AG08395 (cell line): ENCODE results near the gene MTMR3.
A peak's percentile ranks its signal among the peaks of the same experiment; 100 is the strongest.

ENCODE experiments used
- DNase-seq: peaks from one replicate; pipeline ENCODE4 v3.0.0; 2012; ENCODE audit warnings: mixed read lengths, low spot score

The MTMR3 gene

DNA sequence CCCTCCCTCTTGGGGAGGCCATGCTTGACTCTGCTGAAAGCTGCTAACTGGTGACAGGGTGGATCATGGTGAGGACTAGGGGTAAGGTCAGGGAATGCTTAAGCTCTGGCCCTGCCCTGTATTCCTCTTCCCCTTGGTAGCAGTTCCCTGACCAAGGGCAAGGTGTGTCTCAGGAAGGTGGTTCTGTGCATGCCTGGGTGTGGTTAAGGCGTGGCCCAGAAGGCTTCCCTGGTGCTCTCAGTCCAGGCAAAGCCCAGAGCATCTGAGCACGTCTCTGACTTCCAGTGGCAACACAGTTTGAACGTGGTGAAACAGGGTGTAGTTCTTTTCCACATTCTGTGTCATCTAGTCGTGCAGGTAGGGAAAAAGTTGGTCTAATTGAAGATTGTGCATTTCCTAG lies 144.2 kb downstream of the MTMR3 start:
- no peak for DNase-seq

DNA sequence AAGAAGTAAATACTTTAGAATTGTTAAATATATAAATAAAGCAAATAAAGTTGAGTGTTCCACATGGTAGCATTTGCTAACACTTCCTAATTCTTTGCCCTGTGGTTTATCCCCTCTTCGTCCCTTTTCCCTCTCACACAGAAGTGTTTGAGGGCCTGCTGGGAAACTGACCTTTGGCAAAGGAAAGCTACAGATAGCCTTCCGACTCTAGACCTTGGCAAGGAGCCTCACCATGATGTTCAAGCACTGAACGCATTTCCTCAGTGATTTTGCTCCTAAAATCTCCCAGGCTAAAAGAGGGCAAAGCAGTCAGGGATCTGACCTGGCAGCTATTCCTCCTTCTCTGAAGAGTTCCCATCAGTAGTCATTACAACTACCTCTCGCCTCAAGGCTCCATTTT lies 144.8 kb downstream of the MTMR3 start:
- DNase-seq, result no peak

DNA sequence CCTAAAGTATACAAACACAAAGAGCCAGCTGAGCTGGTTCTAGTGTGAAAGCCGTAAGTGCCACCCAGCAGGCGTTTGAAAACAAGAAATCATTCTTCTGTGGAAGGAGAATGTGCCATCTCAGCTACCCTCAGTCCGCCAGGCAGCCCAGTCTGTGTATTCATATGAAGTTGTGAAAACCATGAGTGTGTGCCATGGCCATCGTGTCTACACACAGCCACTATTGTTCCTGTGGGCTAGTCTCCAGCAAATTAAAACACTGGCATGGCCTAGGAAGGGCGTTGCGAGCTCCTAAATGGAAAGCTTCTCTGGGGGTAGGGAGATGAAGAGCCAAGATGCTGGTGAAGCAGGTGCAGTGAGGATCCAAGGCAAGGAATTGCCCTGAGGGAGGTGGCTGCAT lies 145.8 kb downstream of the MTMR3 start:
- no peak for DNase-seq

DNA sequence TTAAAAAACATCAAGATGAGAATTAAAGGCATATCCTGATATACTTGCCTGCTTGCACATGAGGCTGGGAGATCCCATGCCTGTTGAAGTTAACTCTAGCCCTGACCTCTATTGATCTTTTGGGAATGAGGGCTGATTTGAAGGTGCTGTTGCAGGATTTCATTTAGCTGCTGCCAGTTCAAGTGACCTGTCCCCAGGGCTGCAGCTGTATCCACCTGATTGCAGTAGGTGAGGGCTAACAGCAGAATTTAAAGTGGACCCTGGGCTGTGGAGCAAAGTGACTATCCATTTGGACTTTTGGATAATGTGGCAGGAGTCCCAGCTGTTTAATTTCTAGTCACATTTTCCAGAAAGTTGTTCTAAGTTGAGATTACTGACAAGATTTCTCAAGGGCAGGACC lies 146.5 kb downstream of the MTMR3 start:
- no peak for DNase-seq

DNA sequence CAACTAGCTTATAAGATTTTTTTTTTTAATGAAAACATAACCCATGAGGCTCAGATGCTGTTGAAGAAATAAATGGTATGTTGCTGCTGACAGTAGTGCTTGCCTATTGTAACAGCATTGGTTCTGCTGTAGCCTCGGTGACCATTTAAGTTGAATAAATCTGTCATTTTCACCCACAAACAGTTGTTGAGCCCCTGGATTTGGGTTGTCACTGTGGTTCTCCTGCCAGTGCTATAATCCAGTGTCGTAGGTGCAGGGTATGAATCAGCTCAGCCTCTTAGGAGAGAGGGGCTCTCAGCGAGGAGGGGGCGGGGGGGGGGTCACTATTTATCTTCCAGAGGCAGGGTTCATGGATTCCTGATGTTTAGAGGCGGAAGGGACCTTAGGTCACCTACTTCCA lies 147.4 kb downstream of the MTMR3 start:
- no peak for DNase-seq

DNA sequence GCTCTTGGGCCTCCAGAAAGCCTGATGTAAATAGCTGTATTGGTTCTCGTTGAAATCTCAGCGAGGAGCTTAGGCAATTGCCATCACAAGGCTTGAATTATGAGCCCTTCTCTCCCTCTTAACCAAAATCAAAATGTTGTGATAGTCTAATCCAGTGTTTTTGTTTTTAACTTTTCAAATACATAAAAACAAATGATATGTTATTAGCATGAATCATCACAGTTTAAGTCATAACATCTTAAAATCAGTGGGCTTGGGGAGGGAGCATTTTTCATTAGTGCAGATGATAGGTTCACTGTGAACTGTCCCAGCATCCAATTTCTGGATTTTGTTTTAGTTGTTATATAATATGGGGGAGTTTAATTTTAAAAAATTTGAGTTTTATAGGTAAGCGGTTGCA lies 148.4 kb downstream of the MTMR3 start:
- DNase-seq, result no peak

DNA sequence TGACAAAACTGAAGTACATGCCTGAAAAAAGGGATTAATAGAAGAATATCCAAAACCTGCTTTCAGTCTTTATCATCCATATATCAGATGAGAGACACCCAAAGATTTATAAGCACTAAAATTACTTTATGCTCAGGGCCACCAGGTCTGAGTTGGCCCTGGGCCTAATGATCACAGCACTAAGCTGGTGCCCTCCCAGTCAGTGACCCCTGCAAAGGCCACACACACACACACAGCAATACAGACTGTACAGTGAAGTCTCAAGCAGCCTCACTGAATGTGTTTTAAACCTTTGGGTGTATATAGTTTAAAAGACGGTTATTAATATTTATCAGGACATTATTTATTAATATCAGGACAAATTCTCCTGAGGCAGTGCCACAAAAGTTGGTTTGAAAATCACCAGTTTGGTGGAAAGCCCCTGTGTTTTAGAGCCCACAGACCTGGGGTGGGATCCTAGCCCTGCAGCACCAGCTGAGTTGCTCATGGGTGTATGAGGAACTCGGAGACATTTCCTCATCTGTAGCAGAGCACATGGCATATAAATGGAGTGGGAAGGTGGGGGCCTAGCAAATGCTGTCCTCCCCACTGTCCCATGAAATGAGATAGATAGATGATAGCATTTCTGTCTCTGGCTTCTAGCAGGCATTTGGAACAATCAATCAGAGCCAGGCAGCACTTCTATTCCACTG lies 148.9 kb downstream of the MTMR3 start:
- no peak for DNase-seq

DNA sequence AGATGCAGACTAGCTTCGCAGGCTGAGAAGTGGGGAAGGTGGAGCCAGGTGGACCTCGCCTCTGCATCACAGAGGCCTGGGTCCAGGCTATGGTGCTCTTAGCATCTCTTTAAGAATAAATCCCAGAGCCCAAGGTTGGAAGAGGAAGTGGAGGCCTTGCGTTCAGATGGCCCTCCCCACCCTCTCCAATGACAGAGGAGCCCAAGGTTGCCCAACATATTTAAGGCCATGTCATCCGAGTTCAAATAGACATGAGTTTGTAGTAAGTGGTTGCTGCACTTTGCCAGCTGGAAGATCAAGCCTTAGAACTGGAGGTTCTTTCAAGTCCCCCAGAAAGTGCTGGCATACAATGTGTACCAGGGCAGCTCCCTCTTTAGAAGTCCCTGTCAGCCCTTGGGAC lies 150.2 kb downstream of the MTMR3 start:
- DNase-seq, result no peak

DNA sequence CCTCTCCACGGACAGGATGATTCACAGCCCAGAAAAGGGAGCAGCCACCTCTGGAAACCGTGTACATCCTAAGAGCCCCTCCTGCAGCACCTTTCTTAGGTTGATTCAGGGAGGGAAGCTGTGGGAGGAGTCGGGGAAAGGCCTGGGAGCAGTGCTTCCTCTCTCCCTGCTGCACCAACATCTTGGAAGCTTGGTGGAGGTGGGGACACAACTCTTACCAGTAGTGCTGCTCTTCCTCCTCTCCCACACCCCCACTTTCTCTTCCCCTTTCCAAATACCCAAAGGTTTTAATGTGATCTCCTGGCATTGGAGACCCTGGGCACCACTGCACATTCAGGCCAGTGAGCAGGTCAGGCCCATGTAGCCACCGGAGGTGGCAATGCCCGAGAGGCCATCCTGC lies 150.9 kb downstream of the MTMR3 start:
- no peak for DNase-seq

DNA sequence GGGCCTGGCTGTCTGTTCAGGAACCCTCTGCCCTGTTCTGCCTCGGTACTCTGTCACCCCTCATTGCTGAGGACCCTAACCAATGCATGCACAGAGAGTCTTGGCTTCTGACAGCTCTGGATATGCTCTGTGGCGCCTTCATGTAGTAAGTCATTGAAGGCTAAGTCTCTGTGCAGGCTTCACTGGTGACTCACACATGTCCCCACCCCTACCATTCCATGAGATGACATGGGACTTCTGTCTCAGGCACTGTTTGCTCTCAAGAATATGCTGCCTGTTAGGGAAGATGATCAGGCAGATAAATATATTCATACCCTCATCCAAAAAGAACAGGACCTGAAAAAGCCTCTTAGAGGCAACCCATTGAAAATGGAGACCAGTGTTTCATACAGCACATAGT lies 153.7 kb downstream of the MTMR3 start:
- peak; percentile 67 for DNase-seq

DNA sequence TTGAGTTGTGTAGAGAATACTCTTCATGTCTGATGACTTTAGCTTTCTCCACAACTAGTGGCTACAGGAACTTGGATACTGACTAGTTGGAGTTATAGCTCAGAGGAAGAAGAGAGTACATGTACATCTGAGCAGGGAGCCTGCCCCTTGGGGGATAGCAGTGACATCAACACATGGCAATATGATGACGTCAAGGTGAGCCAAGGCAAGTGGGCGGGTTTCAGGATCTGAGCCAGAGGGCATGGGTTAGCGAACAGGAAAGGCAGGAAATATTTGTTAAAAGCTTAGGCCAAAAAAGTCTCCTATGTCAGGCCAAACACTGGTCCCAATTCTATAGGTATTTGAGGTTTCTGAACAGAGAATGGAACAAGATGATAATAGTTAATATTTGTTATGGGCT lies 155.2 kb downstream of the MTMR3 start:
- DNase-seq, result peak; percentile 51

DNA sequence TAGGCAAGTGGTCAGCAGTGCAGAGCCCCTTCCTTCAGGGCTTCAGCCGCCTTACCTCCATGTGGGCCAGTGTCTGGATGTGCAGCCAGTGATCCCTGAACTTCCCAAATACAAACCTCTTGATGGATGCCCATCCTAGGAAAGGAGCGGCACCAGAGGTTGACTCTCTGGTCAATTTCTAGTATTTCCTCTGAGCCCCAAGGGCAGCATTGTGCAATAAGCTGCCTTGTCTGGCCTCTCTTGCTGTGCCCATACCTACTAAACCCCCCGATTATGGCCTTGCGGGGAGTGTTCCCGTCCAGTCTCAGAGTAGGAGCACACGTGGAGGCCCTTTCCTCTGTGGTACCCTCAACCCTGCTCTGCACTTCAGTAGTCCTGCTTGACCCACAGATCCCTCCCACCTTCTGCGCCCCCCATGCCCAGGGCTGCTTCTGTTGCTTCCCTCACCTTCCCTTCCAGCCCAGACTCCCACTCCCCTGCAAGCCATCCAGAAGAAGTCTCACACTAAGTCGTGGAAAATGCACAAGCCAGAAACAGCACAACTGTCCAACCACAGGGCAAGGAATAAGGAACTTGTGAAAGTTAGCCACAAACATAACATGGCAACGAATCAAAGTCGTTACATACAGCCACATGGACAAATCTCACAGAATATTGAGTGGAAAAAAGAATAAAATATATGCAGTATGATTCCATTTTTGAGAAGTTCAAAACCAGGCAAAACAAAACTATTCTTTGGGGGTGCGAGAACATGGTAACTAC lies 157.7 kb downstream of the MTMR3 start:
- DNase-seq, result no peak

DNA sequence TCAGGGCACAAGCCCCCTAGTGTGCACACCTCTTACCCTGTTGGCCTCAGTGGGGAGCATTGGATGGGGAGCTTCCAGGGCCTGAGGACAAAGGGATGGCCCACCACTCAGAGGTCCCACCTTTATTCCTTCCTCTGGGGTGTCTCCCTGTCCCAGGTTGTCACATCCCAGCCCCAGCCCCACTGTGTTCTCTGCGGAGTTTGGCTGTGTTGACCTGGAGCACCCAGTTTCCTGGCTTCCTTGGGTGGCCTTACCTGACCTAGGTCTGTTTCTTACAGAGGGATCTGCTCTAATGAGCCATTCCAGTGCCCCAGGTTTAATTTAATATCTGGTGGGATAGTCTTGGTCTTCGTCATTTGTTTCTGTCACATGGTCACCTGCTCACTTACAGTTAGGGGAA lies 158.5 kb downstream of the MTMR3 start:
- no peak for DNase-seq

DNA sequence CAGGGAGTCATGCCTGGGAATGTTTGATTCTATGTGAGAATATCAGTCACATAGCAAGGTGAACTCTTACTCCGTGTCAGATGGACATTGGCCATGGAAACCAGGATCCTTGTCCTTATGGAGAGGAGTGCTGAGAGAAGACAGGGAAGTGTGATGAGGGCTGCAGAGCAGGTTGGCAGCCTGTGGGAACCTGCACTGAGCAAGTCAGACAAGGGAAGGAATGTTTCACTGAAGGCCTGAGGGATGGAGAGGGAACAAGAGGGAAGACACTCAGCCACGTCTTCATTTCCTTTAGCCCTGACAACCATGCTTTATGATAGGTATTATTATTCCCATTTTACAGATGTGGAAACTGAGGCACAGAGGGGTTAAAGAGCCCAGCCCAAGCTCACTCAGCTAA lies 158.9 kb downstream of the MTMR3 start:
- DNase-seq, result no peak

DNA sequence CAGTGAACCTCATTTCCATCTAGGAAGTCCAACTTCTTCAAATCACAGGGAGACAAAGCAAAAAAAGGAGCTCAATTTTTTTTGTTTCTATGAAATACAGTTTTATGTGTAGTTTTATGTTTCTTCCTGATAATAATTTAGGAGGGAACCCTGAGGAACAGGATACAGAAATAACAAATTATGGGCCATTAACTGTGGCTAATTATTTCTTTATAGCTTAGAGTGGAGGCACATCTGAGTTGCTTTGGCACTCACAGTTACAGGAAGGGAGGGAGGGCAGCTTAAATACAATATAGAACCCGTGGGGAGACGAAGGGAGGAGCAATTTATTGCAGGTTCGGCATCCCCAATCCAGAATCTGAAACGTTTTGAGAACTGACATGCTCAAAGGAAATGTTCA lies 160.2 kb downstream of the MTMR3 start:
- DNase-seq, result no peak

DNA sequence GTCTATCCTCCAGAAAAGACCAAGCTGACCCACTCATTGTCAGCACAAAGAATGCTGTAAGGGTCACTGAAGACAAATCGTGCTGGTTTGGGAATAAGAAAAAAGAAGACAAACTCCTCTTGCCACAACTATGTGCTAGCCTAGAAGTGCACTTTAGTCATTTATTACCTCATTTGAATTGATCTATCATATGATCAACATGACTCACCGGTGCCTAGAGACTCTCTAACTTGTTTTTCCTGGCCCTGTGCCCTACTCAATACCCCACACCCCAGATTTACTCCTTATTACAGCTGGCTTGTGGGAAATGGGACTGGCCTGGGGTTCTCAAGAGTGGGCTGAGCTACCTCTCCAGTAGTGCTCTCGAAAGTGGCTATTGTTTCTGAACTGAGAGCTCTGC lies 161.4 kb downstream of the MTMR3 start:
- peak; percentile 80 for DNase-seq

DNA sequence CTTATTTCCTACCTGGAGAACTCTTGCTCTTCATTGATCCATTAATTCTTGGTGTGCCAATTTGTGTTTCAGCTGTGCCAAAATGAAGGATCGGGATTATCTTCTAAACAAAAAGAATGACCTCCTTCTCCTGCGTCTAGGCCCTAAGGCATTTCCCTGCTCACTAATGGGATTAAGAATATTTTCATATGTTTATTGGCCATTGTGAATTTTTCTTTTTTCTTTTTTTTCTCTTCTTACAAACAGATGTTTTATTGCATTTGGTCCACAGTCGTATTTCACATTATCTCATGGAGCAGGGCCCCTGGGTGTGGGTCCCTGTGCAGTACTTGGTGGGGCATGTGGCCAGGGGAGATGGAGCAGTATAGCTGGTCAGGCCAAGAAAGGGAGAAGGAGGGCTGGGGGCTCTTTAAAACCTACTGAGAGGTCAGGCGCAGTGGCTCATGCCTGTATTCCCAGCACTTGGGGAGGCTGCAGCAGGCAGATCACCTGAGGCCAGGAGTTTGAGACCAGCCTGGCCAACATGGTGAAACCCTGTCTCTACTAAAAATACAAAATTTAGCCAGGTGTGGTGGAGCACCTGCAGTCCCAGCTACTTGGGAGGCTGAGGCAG lies 162.0 kb downstream of the MTMR3 start:
- no peak for DNase-seq

DNA sequence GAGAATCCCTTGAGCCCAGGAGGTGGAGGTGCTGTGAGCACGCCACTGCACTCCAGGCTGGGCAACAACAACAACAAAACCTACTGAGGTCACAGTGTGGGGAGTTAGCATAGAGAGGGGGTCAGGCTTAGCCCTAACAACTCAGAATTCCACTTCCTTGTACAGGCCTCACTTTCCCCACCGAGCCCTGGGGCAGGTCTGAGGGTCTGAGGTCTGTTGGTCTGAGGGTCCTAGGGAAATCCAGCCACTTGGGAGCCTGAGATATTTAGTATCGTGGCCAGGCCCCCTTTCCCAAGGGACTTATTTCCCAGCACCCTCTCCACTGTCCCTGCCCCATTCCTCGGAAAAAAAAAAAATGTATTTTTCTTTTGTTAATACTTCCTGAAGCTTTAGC lies 162.5 kb downstream of the MTMR3 start:
- no peak for DNase-seq

DNA sequence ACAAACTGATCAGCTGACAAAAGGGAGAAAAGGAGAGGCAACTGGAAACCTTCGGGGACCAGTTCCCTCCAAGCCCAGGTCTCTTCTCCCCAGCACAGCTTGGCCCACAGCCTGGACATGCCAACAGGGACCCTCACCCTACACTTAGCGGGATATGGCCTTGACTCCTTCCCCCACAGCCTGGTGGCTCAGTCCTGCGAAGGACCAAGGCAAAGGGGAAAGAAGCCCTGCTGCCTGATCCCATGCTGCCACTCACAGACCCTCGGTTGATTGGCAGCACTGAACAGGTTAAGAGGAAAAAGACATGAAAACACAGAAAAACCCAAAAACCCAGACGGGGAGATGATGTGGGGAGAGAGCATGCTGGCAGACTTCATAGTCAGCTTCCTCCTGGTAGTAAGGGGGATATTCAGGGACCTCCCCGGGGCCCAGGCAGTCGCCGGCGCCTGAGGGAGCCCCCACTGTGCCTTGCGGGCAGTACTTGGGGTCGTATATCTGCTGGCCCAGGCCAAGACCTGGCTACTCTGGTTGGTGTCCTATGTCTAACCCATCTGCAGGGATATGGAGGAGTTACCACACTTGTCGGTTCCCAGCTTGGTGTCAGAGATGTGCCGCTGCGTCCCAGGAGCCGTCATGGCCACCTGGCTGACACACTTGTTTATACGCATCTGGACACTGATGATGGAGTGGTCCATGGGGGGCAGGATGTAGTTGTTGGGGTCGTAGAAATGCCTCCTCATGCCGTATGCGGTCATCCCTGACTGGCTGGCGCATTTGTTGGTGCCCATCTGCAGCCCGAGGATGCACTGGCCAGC lies 163.1 kb downstream of the MTMR3 start:
- DNase-seq, result no peak

DNA sequence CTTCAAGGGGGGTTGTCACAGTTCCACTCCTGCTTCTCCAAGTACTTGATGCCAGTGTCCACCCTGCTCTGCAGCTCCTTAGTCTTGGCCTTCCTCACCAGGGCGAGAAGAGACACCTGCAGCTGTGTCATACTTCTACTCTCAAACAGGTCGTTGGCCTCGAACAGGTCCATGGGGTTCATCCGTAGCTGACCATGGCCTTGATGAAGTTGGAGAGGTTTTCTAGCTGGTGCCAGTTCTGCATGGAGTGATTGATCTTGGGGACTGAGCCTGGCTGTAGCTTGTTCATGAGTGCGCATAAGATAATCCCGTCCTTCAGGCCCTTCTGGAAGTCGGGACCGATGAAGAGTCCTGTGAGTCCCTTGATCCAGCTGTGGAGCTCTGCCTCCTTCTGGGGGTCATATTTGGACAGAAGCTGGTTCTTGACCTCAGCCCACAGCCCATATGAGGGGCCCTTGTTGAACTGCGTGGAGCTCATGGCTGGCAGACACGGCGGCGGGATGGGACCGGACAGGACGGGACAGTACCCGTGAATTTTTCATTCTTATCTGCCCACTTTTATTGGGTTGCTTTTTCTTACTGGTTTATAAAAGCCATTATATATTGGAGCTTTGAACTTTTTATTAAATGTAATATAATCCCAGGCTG lies 163.9 kb downstream of the MTMR3 start:
- DNase-seq, result no peak

DNA sequence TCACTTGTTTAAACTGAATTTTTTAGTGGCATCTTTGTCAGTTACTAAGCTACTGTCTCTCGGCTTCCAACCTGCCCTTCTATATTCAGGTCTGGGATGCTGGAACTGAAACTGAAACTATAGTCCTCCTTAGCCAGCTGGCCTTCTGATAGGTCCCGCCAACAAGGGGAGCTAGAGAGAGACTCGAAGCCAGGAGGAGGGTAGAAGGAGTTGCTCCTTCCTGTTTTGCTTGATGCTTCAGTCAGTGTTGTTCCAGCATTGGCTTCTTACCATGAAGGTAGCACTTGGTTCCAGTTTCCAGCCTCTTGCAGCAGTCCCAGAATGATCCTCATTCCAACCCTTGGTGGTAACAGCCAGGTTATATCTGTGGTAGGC lies 164.4 kb downstream of the MTMR3 start:
- no peak for DNase-seq

DNA sequence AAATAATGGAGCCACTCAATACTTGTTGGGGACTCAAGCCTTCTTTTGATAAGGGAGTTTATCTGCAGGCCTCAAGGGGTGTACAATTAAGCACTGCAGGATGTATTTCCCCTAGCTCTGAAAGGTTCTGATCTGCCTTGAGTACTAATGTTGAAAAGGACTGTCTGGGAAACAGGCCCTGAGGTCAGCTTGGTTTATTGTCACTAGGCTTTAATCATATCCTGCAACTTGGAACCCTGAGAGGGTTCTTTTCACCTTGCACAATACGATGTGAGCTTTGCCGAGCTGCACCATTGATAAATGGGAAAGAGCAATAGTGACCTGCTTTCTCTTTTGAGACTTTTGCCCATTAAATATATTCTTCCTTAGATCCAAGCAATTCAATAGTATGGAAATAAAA lies 165.7 kb downstream of the MTMR3 start:
- DNase-seq, result no peak
